ENCODE data around the gene ZIC1.
A peak's percentile ranks its signal among the peaks of the same experiment; 100 is the strongest.

ZIC1 gene

DNA sequence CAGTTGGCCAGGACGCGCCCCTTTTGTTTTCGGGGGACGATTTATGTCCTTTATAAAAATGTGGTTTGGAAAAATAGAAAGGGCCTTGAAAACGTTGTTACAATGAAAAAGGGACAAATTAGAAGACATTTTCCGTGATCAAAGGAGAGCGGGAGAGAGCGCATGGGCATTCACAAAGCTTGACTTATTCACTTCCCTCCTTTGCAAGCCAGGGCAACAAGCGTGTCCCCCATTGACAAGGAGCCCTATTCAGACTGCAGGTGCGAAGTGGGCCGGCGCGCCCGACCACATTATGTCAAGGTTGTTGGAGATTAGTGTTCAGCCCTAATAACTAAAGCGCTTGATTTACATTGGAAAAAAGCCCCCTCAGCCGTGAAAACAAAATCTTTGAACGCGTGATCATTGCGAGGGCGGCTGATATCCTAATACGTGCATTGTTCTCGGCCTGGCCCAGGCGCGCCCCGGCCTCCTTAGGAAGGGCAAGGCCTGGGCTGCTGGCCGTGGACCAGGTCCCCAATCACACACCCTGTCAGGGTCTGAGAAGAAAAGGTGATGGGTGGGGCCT is 28.7 kb upstream of the ZIC1 start:
- DNase-seq, result no peak

DNA sequence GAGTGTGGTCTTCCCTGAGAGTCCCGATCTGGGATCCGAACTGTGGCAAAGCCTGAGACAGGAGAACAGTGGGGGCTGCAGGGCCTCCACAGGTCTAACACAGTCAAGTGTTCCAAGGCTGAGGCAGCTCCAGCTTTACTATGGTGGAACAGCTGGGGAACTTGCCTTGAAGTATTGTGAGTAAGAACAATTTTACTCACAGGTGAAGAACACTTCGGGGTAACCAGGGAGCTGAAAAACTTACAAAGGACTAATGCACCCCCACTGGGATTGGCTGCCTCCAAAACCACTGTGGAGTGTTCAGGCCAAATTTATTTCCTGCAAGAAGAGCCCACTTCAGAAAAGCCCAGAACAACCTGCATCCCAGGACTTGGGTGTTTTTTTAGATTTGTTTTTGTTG is 28.2 kb upstream of the ZIC1 start:
- DNase-seq, result no peak

DNA sequence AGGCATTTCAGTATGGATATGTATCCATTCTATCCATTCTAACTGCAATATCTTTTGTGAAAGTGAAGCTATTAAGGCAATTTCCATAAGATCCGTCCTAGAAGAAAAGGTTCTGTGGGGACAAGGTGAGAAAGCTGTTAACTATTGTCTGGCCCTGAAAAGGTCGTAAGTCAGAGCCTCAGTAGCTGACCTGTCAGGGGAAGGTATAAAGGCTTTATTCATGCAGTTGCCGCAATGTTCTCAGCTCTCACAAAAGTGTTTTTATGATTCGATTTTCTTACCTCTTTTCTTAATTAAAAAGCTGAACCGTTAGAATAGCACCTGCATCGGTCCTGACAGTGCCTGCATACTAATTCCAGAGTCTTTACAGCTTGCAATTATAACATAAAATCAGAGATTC is 27.6 kb upstream of the ZIC1 start:
- DNase-seq, result no peak

DNA sequence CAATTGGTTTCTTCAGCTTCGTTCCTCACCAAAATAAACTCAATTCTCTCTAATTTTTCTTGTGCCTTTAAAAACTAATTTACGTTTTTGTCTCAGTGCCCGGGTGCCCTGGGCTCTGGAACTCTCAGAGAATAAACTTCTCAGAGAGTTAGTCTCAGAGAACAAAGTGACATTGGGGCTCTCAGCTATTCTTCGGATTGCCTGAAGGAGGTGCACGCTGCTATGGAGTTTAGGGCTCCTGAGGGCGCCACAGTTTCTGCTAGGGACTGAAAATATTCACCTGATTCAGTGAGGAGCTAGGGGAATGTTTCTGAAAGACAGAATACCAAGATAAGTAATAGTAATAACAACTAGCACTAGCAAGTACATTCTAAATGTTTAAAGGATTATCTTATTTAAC is 25.5 kb upstream of the ZIC1 start:
- DNase-seq, result no peak

DNA sequence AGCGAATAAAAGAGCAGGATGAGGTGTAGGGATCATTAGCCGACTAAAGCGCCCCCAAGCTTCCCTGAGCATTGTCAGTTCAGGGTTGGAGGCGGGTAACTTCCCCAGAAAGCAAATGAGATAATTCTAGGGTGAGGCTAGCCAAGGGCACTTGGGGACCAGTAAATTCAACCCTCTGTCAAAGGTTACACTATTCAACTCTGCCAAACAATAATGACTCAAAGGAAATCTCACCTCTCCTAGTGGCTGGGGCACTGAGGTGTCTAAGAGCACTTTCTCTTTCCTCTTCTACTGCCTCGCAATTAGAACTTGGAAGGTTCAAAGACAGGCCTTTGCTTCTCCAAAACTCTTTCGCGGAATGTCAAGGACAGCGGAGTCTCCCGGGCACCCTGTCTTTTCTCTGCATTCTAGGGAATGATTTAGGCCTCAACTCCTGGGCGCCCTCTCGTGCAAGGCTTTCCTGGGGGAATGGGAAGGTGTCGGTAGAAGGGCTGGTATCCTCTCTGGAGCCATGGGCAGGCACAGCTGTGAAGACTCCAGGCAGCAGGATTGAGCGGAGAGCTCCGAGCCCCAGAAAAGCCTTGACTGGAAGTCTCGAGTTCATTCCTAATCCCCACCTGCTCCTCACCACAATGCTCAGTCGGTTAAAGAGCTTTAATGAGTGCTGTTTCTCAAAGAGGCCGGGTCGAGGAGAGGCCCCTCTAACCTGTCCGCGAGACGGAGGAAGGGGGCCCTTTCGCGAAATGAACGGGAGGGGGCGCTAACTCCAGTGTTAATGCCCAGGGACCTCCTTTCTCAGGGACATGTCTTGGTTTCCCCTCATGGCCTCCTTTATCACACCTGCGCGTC is 24.7 kb upstream of the ZIC1 start:
- no peak for DNase-seq

DNA sequence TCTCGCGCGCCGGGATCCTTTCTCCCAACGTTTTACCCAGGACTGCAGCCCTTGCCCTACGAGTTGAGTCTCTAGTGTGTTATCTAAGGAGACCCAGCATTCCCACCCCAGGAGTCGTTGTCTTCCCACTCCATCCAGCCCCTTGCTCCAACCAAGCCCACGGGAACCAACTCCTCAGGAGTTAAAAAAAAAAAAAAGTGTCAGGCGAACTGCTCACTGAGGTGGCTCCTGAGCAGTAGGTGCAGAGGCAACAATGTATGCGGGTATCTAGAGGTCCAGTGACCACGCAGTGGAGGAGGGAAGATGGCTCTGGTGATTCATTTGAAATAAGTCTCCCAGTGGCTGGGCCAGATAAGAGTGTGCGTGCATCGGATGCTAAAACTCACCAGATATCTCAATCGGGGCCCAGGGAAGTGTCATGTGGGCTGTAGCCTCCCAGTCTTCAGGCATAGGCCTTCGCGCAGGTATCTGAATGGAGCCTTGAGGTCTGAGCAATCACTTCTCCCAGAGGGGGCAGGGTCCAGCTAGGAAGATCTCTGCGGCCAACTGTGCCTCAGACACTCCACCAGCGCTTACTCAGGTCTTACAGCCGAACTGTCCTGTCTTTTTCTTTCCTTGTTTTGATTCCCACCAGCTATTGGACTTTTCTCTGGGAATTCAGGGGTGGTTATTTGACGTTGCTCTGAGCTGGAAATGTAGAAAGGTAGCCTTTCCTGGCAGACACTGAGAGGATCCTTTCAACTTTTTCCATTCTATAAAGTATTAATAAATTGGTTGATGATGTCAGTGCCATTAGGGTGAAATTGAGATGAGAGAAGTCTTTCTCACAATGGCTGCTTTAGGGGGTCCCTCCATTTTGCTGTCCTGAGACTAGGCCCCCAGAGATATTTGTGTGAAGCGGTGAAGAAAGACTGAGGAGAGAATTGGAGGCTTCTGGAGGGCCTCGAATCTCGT is 23.8 kb upstream of the ZIC1 start:
- no peak for DNase-seq

DNA sequence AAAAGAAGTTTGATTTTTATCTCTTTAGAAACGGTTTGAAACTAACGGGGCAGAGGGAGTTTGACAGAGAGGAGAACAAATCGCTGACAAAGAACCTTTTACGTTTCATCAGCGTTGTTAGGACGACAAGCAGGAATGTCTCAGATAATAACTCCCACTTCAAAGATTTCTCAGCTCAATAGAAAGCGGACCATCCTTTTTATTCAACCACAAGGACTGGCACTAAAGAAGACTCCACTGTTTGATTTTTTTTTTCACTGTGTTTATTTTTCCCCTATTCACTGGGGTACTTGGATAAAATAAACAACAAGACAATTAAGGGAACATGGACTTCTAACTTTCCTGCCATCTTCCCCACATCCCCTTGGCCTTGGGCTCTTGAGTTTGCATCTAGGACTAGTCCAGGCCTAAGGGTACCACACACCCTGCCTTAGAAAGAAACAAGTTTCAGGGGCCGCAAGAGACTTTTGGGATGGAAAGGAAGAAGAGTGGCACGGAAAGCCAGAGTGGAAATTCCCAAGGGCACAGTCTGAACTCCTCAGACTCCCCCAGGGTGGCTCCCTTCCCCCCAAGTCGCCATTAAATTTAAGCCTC is 21.8 kb upstream of the ZIC1 start:
- no peak for DNase-seq

DNA sequence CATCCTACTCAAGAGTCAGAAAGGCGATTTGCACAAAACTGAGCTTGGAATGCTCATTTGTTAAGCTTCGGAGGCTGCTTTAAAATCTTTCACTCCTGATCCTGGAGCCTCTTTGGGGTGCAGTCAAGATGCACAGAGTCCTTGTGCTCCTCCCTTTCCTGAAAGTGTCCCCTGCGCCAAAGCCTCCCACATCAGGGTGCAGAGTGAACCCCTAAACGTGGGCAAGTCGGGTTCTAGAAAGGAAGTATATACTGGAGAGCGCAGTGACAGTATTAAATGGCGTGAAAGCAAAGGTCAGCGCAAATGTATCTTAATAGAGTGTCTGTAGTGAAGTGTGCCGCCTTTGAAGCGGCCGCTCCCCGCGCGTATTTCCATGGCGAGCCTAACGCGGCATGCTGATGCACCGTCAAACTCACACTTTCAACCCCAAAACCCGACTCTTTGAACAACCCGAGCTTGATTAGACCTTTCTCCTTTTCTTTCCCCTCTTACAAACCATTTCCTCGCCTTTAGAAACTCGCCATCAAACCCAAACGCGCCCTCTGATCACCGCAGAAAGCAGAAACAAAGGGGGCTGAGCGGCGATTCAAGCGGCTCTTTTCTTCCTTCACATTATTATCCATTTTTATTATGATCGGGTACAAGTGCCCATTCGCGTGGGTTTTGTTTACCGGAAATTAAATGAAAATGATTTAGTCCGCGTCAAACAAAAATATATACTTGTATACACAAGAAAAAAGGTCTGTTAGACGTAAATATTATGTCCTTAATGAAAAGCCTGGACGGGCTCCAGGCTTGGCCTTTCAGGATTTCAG is 21.1 kb upstream of the ZIC1 start:
- DNase-seq, result no peak

DNA sequence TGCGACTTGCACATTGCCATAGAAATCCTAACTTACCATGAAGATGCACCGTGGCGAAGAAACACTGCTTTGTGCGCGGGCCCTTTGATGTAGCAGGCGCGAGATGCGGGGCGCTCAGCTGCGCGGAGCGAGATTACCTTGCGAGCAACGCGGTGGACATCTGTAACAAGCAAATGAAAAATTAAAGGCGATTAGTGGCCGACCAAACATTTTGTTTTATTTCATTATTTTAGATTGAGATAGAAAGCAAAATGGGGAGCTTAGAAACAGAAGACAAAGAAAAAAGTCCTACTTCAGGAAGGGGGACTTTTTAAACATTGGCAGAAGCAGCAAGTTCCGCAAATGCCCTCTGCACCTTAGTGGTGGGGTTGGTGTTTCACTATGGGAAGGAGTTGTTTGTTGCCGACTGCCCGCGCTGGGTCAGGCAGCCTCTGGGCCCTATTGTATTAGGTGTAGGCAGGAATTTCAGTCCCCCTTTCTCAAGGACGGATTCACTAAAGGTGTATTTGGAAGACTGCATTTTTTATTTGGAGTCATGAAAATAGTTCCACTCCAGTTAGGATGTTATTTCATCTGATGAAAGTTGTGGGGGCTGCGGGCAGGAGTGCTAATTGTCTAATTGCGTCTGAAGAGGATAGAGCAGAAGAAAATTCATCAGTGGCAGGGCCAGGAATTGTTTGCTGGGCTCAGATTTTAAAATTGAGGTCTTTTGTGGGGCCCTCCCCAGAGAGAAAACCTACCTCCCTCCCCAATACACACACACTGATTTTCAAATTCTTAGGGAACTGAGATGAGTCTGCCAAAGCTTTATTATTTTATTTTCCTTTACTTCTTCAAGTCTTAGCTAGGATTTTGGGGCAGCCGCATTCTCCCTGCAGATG is 20.2 kb upstream of the ZIC1 start:
- no peak for DNase-seq

DNA sequence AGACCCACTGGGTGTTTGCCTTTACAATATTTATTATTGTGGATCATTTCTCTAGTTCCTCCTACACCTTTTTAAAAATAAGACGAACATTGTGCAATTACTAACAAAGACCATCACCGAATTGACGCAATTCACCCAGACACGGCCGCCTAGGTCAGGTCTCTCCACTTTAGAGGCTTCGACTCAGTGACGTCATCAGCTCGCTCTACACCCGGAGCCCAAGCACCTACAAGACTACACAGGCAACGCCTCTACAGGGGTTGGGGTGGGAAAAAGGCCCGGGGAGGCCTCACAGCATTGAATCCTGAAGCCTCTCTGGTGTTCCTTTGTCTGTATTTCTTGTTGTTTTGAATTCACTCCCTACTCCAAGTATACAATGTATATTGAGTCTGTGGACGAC is 19.4 kb upstream of the ZIC1 start:
- no peak for DNase-seq

DNA sequence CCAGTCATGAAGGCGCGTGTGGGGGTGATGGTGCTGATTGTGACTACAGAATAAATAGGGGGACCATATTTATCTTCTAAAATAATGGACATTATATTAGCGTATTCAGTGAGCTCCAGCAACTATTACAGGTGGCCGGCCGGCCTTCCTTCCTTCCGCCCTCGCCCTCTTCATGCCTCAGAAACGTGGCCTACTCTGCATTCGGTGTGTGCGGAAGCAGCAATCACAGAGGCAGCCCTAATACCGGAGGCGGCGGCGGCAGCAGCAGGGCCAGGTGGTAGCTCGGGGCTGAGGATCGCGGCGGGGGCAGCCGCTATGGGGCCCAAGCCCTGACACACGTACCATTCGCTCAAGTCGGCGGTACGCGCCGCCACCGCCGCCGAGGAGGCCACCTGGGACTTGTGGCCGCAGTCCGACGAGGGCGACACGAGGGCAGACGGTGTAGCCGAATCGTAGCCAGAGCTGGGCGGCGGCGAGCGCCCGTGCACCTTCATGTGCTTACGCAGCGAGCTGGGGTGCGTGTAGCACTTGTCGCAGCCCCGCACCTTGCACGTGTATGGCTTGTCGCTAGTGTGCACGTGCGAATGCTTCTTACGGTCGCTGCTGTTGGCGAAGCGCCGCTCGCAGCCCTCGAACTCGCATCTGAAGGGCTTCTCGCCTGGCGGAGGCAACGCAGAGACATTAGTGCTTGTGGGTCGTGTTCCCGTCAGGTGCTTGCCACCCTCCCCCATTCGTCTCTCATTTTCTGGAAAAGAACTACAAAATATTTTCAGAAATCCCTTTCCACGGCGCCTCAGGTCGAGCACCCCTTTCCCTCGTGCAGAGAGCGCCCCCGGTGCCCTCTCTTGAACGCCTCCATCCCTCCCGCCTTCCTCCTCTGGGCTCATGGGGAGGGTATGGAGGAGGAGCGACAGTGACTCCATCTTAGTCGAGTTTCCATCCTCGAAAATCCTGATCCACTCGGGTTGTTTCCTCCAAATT is 18.3 kb upstream of the ZIC1 start:
- no peak for DNase-seq

DNA sequence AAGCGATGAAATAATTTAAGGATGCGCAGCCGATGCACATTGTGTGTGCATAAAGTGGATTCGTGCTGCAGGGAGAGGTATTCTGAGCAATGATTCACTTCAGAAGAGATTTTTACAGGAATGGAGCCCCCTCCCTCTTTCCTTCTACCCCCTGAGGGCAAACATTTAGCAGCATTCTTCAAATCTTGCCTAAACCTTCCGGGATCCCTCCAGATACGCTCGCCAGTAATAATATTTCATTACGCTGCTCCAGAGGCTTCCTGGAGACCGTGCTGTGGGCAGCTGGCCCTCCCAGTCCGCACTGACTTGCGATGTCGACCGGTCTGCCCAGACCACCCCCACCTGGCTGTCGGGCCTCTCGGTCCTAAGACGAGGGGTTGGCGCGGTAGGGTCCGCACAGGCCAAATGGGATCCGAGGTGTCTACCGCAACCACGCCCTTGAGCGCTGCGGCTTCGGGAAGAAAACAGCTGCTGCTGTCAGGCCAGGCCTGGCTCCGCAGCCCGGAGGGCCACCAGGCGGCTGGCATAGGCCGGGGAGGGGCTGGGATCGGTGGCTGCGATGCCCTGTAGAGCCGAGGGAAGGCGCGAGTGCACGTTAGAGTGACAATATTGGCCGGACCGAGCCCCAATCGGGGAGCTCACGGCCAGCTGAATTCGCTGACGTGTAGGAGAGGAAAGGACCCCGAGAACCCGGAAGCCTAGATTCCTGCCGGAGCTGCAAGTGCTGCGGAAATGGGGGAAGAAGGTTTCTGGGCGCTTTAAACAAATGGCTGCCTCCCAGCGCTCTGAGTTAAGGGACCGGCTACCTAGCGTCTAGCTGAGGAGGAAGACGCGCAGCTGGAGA is 17.2 kb upstream of the ZIC1 start:
- peak in 41 of 51 donors; percentile 17 to 94 (median 74) for DNase-seq

DNA sequence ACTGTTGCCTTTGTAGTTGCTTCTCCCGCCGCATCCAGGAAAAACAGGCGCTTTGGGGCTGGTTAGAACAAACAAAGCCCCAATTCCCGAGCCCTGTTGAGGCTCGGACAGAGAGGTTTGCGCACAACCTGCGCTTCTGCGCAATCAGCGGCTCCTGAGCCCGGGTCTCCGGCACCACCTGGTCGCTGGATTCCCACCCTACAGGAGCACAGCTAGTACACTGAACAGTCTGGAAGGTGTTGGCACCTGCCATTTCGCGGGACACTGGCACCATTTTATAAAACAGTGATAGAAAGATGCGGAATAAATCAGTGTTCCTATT is 16.6 kb upstream of the ZIC1 start:
- DNase-seq, result no peak

DNA sequence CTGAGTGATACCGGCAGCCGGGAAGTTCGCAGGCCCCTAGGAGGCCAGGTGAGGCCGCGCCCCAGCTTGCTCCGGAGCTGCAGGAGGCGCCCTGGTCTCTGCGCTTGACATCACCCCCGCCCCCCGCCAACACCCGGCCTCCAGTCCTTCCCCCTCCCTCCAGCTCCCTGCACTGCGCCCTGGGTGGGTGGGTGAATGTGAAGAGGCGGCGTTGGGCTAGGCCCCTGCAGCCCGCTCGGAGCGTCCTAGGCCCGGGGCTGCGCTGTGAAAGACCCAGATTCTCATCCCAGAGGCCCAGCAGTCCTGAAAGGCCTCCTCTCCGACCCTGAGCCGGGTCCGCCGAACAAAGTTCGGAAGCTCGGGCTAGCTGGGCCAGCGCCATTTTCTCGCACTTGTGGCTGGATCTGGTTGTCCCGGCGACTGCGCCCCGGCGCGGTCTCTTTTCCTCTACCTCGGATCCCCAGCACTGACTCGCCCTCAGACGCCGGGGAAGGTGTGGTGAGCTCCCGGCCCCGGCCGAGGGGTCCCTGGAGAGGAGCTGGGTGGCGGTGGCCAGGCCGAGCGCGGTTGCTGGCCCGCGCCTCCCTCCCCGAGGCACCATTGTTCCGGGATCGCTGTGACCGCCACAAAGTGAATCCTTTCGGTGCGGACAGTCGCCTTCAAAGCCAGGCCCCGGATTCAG is 15.8 kb upstream of the ZIC1 start:
- DNase-seq, result peak in 41 of 51 donors; percentile 11 to 89 (median 63)

DNA sequence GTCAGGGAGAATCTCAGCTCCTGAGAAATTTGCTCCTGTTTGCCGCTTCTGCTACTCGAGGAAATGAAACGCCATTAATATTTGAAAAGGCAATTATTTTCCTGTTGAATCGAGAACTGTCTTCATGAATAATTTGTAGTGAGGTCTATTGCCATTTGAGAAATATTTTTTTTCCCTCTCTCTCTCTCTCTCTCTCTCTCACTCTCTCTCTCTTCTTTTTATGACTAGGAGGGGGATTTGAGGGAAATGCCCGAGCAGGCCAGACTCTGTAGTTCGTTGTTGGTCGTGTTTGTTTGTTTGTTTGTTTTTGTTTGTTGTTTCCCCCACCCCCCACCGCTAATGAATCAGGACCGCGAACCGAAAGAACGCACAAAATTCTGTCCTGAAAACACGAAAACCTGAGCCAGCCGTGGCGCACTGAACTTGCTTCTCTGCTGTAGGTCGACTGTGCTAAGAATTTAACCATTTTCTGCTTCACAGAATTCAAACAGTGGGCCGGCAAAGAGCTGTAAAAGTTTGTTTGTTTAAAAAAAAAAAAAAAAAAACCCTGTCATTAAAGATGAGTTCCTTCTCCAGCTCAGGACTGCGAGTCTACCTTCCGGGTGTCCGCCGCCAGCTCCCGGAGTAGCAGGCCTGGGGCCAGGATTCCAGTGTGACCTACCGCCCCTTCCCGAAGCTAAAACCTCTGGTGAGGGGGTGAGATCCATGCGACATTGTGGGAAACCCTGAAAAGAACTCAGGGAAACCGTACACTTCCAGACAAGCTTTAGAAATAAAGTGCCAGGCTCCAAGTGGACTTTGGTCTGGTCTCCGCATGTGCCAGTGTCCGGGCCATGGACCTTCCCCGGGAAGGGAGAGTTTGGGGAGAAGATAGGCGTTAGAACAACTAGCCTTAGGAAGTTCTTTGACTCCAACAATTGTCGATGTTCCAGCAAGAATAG is 15.0 kb upstream of the ZIC1 start:
- DNase-seq, result peak in 2 of 51 donors; percentile 15 to 20

DNA sequence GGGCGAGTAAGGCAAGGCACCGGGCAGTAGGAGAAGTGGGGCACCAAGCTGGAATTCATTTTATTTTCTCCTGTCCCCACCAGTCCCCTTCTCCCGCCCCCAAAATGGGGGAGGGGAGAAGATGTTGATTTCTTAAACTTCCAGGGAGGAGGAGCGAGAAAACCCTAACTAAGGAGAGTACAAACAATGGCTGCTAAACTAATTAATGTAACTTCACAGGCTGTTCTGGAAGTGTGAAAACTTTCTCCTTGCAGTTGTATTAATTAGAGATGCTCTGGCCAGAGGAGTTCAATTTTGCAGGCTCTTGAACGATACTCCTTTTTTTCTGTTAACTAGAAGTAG is 14.3 kb upstream of the ZIC1 start:
- no peak for DNase-seq

Measured in hypothalamus (tissue), 51 donors.